GM06990 (cell line): ENCODE results near the gene ERMP1.

Experiments
- DNase-seq: peaks from one replicate; pipeline ENCODE4 v3.0.0-alpha.2; 2011; ENCODE audit not compliant: insufficient read length; ENCODE audit errors: extremely low read depth
- H3K27me3 ChIP-seq: replicated peaks from 2 replicates; pipeline ENCODE4 v1.6.0; 2011; ENCODE audit warnings: low read length; ENCODE audit not compliant: control insufficient read depth, insufficient read depth
- H3K36me3 ChIP-seq: 2 replicates; pipeline ENCODE4 v1.5.1; 2011; ENCODE audit warnings: low read length; ENCODE audit not compliant: control insufficient read depth, insufficient read depth
- H3K4me3 ChIP-seq: replicated peaks from 2 replicates; pipeline ENCODE4 v1.5.1; 2011; ENCODE audit warnings: low read depth, mild to moderate bottlenecking, control low read depth, low read length
- CTCF ChIP-seq: IDR thresholded peaks from 2 replicates; pipeline ENCODE4 v1.5.1; 2011; ENCODE audit warnings: low read length, control low read depth, mild to moderate bottlenecking, inconsistent platforms; ENCODE audit not compliant: insufficient read depth, poor library complexity, severe bottlenecking

ERMP1 gene

GRCh38 chr9:5863092-5863746 is 30.3 kb upstream of the ERMP1 start:
- no peak for TF ChIP-seq CTCF
- no peak overlapping the region for H3K4me3 ChIP-seq
- H3K27me3 ChIP-seq = no peaks in the 10 kb centered on the region
- no peaks in the 10 kb centered on the region for H3K36me3 ChIP-seq
- DNase-seq = no peak

GRCh38 chr9:5858833-5859232 is 25.9 kb upstream of the ERMP1 start:
- no peak for DNase-seq
- H3K4me3 ChIP-seq = no peak overlapping the region
- H3K36me3 ChIP-seq = no peaks in the 10 kb centered on the region
- TF ChIP-seq CTCF = no peak
- H3K27me3 ChIP-seq = no peaks in the 10 kb centered on the region

GRCh38 chr9:5857928-5858327 is 25.0 kb upstream of the ERMP1 start:
- no peaks in the 10 kb centered on the region for H3K27me3 ChIP-seq
- no peak overlapping the region for H3K4me3 ChIP-seq
- H3K36me3 ChIP-seq = no peaks in the 10 kb centered on the region
- no peak for DNase-seq
- no peak for TF ChIP-seq CTCF

GRCh38 chr9:5854063-5854790 is 21.3 kb upstream of the ERMP1 start:
- H3K27me3 ChIP-seq = no peaks in the 10 kb centered on the region
- no peak overlapping the region for H3K4me3 ChIP-seq
- H3K36me3 ChIP-seq = no peaks in the 10 kb centered on the region
- TF ChIP-seq CTCF = no peak
- no peak for DNase-seq

GRCh38 chr9:5853617-5854016 is 20.7 kb upstream of the ERMP1 start:
- Histone ChIP-seq H3K4me3 (no peak overlapping the region), H3K27me3 (no peaks in the 10 kb centered on the region), H3K36me3 (no peaks in the 10 kb centered on the region)
- no peak for DNase-seq
- no peak for TF ChIP-seq CTCF
